Measurements from ENCODE around the gene GRK4. TPM values are rescaled to one million over a fixed set of nuclear protein-coding genes. Genes with fewer than 3 reads are reported as not detected.

The GRK4 gene
- total and polyA plus RNA-seq, 2 donors (not counting 1 experiment from before 2014, with no cell fraction given), result 0.73 to 2.3 TPM

DNA sequence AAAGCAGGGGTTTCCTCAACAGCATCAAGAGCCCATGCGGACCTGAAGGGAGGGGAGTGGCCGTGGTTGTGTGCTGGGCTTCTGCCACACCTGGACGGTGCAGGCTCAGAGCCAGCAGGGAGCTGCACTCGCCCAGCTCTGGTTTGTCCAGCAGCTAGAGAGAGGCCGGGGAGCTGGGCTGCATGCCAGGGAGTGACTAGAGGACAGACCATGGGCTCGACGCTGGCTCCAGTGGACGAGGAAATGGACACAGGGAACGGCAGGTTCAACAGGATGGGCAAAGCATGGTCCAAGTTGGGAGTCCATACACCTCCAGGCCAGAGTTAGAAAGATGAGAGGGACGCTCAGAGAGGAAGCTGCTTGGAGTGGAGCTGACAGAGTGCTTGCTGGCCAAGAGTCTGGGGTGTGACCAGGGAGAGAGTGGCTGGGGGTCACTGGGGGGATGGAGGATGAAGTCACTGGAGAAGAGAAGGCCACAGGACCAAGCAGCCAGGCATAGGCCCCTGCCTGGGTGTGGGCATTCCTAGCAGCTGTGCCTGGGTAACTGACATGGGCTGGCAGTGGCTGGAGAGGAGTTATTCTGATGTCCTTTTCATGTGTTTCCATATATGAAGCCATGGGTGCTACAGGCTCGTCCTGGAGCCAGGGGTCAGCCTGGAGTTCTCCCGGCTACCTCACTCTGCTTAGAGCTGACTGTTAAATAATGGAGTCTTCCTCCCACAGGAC, 68.1 kb downstream of the GRK4 start:
- Histone ChIP-seq H3K9ac (ENCODE audit: low read length) (no peak overlapping the region), H3K4me3 (ENCODE audit: control extremely low read depth in 1 of 5, extremely low read depth in 1 of 5, insufficient read depth in 1 of 5, low read depth in 2 of 5, low read length in 4 of 5) (no peak overlapping the region), H3K27me3 (replicated peaks in 1 of 4; ENCODE audit: control extremely low read depth in 1 of 4, control insufficient read depth in 3 of 4, insufficient read depth in 4 of 4, low read length in 3 of 4) (no peaks in the 10 kb centered on the region), H3K4me2 (replicated peaks; ENCODE audit: low read depth, low read length, poor library complexity, severe bottlenecking) (no peak overlapping the region), H3K27ac (ENCODE audit: low read length in 2 of 2) (no peak overlapping the region), H3K4me1 (ENCODE audit: control insufficient read depth in 2 of 2, insufficient read depth in 2 of 2, low read length in 2 of 2) (no peaks in the 10 kb centered on the region), H3K36me3 (replicated peaks in 1 of 2; ENCODE audit: control extremely low read depth in 1 of 2, control insufficient read depth in 1 of 2, extremely low read depth in 1 of 2, insufficient read depth in 2 of 2, low read length in 1 of 2) (no peaks in the 10 kb centered on the region), H3K79me2 (ENCODE audit: control insufficient read depth, insufficient read depth, low read length) (no peaks in the 10 kb centered on the region), H4K20me1 (ENCODE audit: control insufficient read depth, insufficient read depth, low read length, poor library complexity, severe bottlenecking) (no peaks in the 10 kb centered on the region), H3K9me3 (ENCODE audit: control extremely low read depth in 1 of 3, control insufficient read depth in 2 of 3, insufficient read depth in 1 of 3, low read length in 2 of 3) (no peaks in the 10 kb centered on the region), H2AFZ (ENCODE audit: insufficient read depth, low read depth, low read length, poor library complexity, severe bottlenecking) (no peak overlapping the region)
- H3K4me1 Mint-ChIP-seq, result no peaks in the 10 kb centered on the region
- H3K4me3 Mint-ChIP-seq, result no peak overlapping the region
- WGBS (ENCODE audit: insufficient coverage), result 90% methylated on average over 12 of the region's 12 CpGs
- DNase-seq, result no peak
- no peak for ATAC-seq (ENCODE audit: low read depth)
- TF ChIP-seq, protein P1, sequence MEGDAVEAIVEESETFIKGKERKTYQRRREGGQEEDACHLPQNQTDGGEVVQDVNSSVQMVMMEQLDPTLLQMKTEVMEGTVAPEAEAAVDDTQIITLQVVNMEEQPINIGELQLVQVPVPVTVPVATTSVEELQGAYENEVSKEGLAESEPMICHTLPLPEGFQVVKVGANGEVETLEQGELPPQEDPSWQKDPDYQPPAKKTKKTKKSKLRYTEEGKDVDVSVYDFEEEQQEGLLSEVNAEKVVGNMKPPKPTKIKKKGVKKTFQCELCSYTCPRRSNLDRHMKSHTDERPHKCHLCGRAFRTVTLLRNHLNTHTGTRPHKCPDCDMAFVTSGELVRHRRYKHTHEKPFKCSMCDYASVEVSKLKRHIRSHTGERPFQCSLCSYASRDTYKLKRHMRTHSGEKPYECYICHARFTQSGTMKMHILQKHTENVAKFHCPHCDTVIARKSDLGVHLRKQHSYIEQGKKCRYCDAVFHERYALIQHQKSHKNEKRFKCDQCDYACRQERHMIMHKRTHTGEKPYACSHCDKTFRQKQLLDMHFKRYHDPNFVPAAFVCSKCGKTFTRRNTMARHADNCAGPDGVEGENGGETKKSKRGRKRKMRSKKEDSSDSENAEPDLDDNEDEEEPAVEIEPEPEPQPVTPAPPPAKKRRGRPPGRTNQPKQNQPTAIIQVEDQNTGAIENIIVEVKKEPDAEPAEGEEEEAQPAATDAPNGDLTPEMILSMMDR (IDR thresholded peaks at IDR 0.05), result no peak
- no peak for TF ChIP-seq EZH2 (IDR thresholded peaks at IDR 0.05; ENCODE audit: borderline replicate concordance, insufficient read depth, low read depth, low read length, poor library complexity, severe bottlenecking)
- intact Hi-C loops (cut with micrococcal nuclease), result no loop called here
- ChIA-PET POLR2A (no interaction called here), CTCF (interaction anchor here (2.2 kb wide), 1 partner anchor 53 kb away, joined by 12 read pairs; no protein-coding TSS in a partner anchor)
- H3K27me3 Mint-ChIP-seq, result no peaks in the 10 kb centered on the region
- H3K27ac Mint-ChIP-seq, result no peak overlapping the region
- no peaks in the 10 kb centered on the region for H3K9me3 Mint-ChIP-seq (ENCODE audit: insufficient read depth)

DNA sequence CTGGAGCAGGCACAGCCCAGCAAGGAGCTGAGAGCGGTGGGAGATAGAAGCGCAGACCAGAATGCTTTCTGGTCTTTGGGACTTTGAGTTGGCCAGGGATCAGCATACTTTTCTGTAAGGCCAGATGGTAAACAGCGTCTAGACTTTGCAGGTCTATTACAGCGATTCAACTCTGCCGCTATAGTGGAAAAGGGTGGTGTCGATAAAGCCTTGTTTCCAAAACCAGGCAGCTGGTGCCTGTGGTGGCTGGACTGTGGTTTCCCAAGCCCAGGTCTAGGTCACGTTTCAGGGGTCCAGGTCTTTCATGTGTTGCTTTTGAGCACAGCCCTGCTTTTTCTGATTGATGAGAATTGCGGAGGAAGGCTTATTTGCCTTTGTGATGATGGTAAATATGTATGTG, 70.9 kb downstream of the GRK4 start:
- H3K4me2 ChIP-seq (replicated peaks; ENCODE audit: low read depth, low read length, poor library complexity, severe bottlenecking), result no peak overlapping the region
- Mint-ChIP-seq H3K27ac (no peak overlapping the region), H3K4me3 (no peak overlapping the region), H3K27me3 (no peaks in the 10 kb centered on the region), H3K9me3 (ENCODE audit: insufficient read depth) (no peaks in the 10 kb centered on the region), H3K4me1 (peaks cover 20% of the 10 kb centered on the region)
- H3K9ac ChIP-seq (ENCODE audit: low read length), result no peak overlapping the region
- H3K79me2 ChIP-seq (ENCODE audit: control insufficient read depth, insufficient read depth, low read length), result no peaks in the 10 kb centered on the region
- peaks cover 18 to 21% of the 10 kb centered on the region in 2 donors for H3K4me1 ChIP-seq (ENCODE audit: control insufficient read depth in 2 of 2, insufficient read depth in 2 of 2, low read length in 2 of 2)
- ATAC-seq (ENCODE audit: low read depth) (no peak), DNase-seq (no peak)
- no peak overlapping the region for H3K4me3 ChIP-seq (ENCODE audit: control extremely low read depth in 1 of 5, extremely low read depth in 1 of 5, insufficient read depth in 1 of 5, low read depth in 2 of 5, low read length in 4 of 5)
- H3K27me3 ChIP-seq (replicated peaks in 1 of 4; ENCODE audit: control extremely low read depth in 1 of 4, control insufficient read depth in 3 of 4, insufficient read depth in 4 of 4, low read length in 3 of 4), result no peaks in the 10 kb centered on the region
- WGBS (ENCODE audit: insufficient coverage), result 88% methylated on average over 7 of the region's 8 CpGs
- CTCF ChIA-PET, result interaction anchor here (1.0 kb wide), 1 partner anchor 85 kb away, joined by 4 read pairs; no protein-coding TSS in a partner anchor
- H3K27ac ChIP-seq (ENCODE audit: low read length in 2 of 2), result no peak overlapping the region
- intact Hi-C loops (cut with micrococcal nuclease), result no loop called here
- no peak overlapping the region for H2AFZ ChIP-seq (ENCODE audit: insufficient read depth, low read depth, low read length, poor library complexity, severe bottlenecking)
- H3K9me3 ChIP-seq (ENCODE audit: control extremely low read depth in 1 of 3, control insufficient read depth in 2 of 3, insufficient read depth in 1 of 3, low read length in 2 of 3), result no peaks in the 10 kb centered on the region
- POLR2A ChIA-PET, result no interaction called here
- no peaks in the 10 kb centered on the region for H4K20me1 ChIP-seq (ENCODE audit: control insufficient read depth, insufficient read depth, low read length, poor library complexity, severe bottlenecking)
- TF ChIP-seq, protein P1 (IDR thresholded peaks at IDR 0.05), result no peak
- TF ChIP-seq EZH2 (IDR thresholded peaks at IDR 0.05; ENCODE audit: borderline replicate concordance, insufficient read depth, low read depth, low read length, poor library complexity, severe bottlenecking), result no peak
- no peaks in the 10 kb centered on the region for H3K36me3 ChIP-seq (replicated peaks in 1 of 2; ENCODE audit: control extremely low read depth in 1 of 2, control insufficient read depth in 1 of 2, extremely low read depth in 1 of 2, insufficient read depth in 2 of 2, low read length in 1 of 2)
